ENCODE data around the gene DTX3.

- TF ChIP-seq CTCF (conservative IDR thresholded peaks at IDR 0.05) (no peak), EZH2 (IDR thresholded peaks at IDR 0.05; ENCODE audit: low read depth) (no peak)
These were observed 18.5 kb upstream of the DTX3 start for GRCh38 chr12:57586128-57586527.

Data from PC-9 (cell line).